ENCODE results near the gene ZMYND19.
"Not testable (repeated sequence)": the region's sequence is repeated elsewhere in the genome, so short reads cannot be mapped to it uniquely, and the experiment has no call there.

ZMYND19 gene

DNA sequence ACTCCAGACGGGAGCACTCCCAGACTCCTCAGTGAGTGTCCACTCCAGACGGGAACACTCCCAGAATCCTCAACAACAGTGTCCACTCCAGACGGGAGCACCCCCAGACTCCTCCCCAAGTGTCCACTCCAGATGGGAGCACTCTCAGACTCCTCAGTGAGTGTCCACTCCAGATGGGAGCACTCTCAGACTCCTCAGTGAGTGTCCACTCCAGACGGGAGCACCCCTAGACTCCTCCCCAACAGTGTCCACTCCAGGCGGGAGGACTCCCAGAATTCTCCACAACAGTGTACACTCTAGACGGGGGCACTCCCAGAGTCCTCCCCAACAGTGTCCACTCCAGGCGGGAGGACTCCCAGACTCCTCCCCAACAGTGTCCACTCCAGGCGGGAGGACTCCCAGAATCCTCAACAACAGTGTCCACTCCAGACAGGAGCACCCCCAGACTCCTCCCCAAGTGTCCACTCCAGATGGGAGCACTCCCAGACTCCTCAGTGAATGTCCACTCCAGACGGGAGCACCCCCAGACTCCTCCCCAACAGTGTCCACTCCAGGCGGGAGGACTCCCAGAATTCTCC lies 57.3 kb downstream of the ZMYND19 start:
- DNase-seq (ENCODE audit: low read depth in 2 of 3, low spot score in 2 of 3) = not testable (repeated sequence)
